Pancreas (tissue), 10 donors: ENCODE results near the gene DIP2C. TPM values are rescaled to one million over a fixed set of nuclear protein-coding genes. Genes with fewer than 3 reads are reported as not detected.

Experiments used
- ATAC-seq, 4 donors: fragments of 200-7000 bp; cut with Tn5 transposase; one replicate each; pipeline versions ENCODE4 v1.8.0 to v1.9.1; 2020; ENCODE audit warnings: mild to moderate bottlenecking in 4 of 4, moderate library complexity in 4 of 4
- DNase-seq, 6 donors: peaks; one replicate each; pipeline ENCODE4 v3.0.0-alpha.2; 2020
- FAIRE-seq: peaks from 2 replicates; lab custom pipeline; 2012; peaks lifted over from hg19 to GRCh38; lab: Jason Lieb, UNC
- H3K27ac ChIP-seq, 4 donors: fragments of 200-600 bp; sonication (generic); 1 replicate in 3 of 4; 2 replicates in 1 of 4; pipeline versions ENCODE4 v1.5.0 to v1.8.0; 2020
- H3K27me3 ChIP-seq, 4 donors: fragments of 200-600 bp; one replicate each; pipeline ENCODE4 v1.8.0; 2021
- H3K36me3 ChIP-seq, 3 donors: fragments of 200-600 bp; sonication (generic) in 1 of 3; one replicate each; pipeline versions ENCODE4 v1.5.0 to v1.8.0; 2020 to 2021
- H3K4me1 ChIP-seq, 3 donors: fragments of 200-600 bp; one replicate each; pipeline ENCODE4 v1.8.0; 2021
- H3K4me3 ChIP-seq, 4 donors: fragments of 200-600 bp; sonication (generic) in 2 of 4; one replicate each; pipeline versions ENCODE4 v1.5.0 to v1.8.0; 2020 to 2021
- H3K9me3 ChIP-seq, 4 donors: fragments of 200-600 bp; one replicate each; pipeline ENCODE4 v1.8.0; 2021
- WGBS, 2 donors: extraction: QIAGEN DNeasy Blood & Tissue Kit; methylation state at CpG; one replicate each; pipeline ENCODE4 v1.1.7; 2013; 5-methylcytosine and 5-hydroxymethylcytosine counted together
- intact Hi-C, 3 donors: fragments of 100-400 bp; cut with DNase I; formaldehyde crosslinking; loops; one replicate each; pipeline versions ENCODE4 v1.11.1 to v1.14.2; 2022
- polyA plus RNA-seq, 2 donors: library from polyadenylated mRNA; stranded (reverse); fragments of 200-250 nt; gene quantifications; one replicate each; pipeline ENCODE4 v1.2.3, GENCODE V29; 2013
- total RNA-seq, 6 donors: library from RNA; stranded (reverse); fragmentation: NEBNext Ultra II Directional in 4 of 6; extraction: Animal tissue kit (Norgen Biotek cat#: 25700) in 4 of 6; gene quantifications; one replicate each; pipeline versions ENCODE4 v1.2.1 to v1.2.4, GENCODE V29; 2021 to 2023
- TF ChIP-seq, protein P1 (sequence below), 4 donors: fragments of 200-600 bp; sonication (generic) in 3 of 4; IDR thresholded peaks; one replicate each; pipeline versions ENCODE4 v1.5.0 to v1.8.0; 2021; ENCODE audit warnings: antibody characterized with exemption in 4 of 4
- donor health status: healthy with polysubstance abuse.
- donor health status: DM: no; HTN: no; CAD: no; lungs with moderate emphysema.
- donor health status: DM: no; HTN: no; CAD: no.
- donor health status: control.
- donor health status: control.
- donor health status: Bipolar disorder and iron deficiency.
- donor health status: DM: yes; HTN: yes; CAD: no.
- donor health status: DM: no; HTN: no; CAD: no.
- donor health status: DM: no; HTN: no; CAD: no.
- donor health status: DM: yes; HTN: yes; CAD: no.

Gene DIP2C
- total and polyA plus RNA-seq, 8 donors = 4.3 to 11.8 (median 7.3) TPM

DNA sequence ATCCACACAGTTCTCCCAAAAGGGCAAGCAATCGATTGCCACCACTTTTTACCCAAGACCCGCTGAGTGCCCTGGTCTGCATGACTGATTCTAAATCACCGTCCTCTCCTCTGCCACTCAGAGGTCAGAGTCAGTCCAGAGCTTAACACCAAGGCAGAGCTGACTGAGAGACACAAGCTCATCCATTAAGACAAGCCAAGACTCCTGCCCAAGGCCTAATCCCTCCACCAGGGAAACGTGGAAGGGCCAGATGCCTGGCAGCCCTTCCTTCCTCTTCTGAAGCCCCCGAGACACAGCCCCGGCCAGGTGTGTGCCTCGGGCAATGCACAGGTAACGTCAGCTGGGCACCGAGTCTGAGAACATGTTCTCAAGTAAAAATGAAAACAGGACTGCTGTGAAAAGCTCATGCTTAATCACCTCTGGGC is 51.7 kb downstream of the DIP2C start:
- no peak for DNase-seq
- intact Hi-C loops = no loop called here

DNA sequence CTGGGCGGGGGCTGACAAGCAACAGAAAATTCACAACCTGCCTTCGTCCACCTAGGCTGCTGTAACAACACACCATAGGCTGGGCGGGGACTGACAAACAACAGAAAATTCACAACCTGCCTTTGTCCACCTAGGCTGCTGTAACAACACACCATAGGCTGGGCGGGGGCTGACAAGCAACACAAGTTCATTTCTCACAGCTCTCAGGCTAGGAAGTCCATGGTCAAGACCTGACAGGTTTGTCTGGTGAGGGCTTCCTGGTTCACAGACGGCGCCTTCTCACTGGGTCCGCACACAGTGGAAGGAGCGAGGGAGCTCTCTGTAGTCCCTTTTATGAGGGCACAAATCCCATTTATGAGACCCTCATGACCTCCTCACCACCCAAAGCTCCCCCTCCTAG is 52.2 kb downstream of the DIP2C start:
- Histone ChIP-seq H3K36me3 (no peaks in the 10 kb centered on the region), H3K4me3 (no peak overlapping the region), H3K4me1 (peaks cover 0 to 10% (median 3%) of the 10 kb centered on the region in 3 donors), H3K27ac (peak overlapping the region in 1 of 4 donors; percentile 10), H3K27me3 (no peaks in the 10 kb centered on the region), H3K9me3 (no peaks in the 10 kb centered on the region)
- DNase-seq (peak in 1 of 6 donors; percentile 41), FAIRE-seq (no peak), ATAC-seq (peak; percentile 73 to 86 (median 80))
- TF ChIP-seq, protein P1, sequence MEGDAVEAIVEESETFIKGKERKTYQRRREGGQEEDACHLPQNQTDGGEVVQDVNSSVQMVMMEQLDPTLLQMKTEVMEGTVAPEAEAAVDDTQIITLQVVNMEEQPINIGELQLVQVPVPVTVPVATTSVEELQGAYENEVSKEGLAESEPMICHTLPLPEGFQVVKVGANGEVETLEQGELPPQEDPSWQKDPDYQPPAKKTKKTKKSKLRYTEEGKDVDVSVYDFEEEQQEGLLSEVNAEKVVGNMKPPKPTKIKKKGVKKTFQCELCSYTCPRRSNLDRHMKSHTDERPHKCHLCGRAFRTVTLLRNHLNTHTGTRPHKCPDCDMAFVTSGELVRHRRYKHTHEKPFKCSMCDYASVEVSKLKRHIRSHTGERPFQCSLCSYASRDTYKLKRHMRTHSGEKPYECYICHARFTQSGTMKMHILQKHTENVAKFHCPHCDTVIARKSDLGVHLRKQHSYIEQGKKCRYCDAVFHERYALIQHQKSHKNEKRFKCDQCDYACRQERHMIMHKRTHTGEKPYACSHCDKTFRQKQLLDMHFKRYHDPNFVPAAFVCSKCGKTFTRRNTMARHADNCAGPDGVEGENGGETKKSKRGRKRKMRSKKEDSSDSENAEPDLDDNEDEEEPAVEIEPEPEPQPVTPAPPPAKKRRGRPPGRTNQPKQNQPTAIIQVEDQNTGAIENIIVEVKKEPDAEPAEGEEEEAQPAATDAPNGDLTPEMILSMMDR (IDR thresholded peaks at IDR 0.05) = no peak
- intact Hi-C loops = no loop called here
- WGBS, 2 donors = 42 to 54% methylated on average over 8 of the region's 8 CpGs

More for the DNA sequence above, 51.7 kb downstream of the DIP2C start:
- no peaks in the 10 kb centered on the region for H3K27me3 ChIP-seq
- WGBS, 2 donors = 84 to 86% methylated on average over 9 of the region's 9 CpGs
- H3K4me1 ChIP-seq = peaks cover 0 to 10% (median 3%) of the 10 kb centered on the region in 3 donors
- H3K27ac ChIP-seq = peak overlapping the region in 1 of 4 donors; percentile 10
- TF ChIP-seq, protein P1 (IDR thresholded peaks at IDR 0.05) = no peak
- no peaks in the 10 kb centered on the region for H3K36me3 ChIP-seq
- ATAC-seq = no peak
- no peak overlapping the region for H3K4me3 ChIP-seq
- FAIRE-seq = no peak
- no peaks in the 10 kb centered on the region for H3K9me3 ChIP-seq

DNA sequence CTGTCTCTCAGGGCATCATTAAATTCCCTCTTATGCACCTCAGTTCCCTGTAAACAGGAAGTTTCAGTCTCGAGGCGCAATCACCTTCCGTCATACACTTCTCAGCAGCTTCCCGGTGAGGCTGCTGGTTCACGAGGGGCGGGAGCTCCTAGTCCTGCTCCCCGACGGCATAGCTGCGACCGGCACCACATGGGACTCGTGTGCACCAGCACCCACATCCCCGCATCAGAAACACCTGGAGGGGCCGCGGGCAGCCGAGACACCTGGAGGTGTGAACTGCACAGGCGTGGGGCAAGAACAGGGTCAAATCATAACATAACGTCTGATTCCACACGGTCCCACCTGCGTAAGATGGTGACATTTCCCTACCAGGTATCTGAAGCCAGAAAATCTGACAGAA is 52.7 kb downstream of the DIP2C start:
- TF ChIP-seq, protein P1 (IDR thresholded peaks at IDR 0.05) = no peak
- ATAC-seq = no peak

DNA sequence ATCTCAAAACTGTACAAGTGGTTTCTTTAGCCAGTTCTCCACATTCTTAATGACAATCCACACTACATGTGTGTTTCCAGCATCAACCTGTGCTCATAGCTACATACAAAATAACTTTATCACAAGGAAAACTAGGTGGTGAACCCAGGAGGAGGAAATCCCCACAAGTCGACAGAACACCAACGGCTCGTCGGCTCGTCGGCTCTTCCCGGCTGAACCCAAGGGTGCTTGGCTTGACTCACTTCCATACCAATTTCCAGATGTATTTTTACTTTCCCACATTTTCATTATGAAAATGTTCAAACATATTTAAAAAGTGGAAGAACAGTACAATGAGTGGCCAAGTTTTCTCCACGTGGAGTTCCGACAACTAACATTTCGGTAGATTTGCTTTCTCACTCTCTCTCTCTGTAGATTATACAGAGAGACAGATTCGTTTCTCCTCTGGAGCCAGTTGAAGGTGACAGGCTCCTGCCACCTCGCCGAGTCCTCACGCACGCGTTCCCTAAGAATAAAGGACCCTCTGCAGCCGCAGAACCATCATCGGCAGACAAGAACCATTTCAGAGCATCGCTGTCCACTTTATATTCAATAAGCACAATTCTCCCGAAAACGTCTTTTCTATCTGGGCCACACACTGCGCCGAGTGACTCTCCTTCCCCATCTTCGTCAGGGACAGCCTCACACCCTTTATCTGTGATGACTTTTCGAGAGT is 53.3 kb downstream of the DIP2C start:
- DNase-seq = no peak
- Histone ChIP-seq H3K4me1 (peaks cover 0 to 10% (median 3%) of the 10 kb centered on the region in 3 donors), H3K27ac (no peak overlapping the region), H3K4me3 (no peak overlapping the region), H3K9me3 (no peaks in the 10 kb centered on the region), H3K36me3 (no peaks in the 10 kb centered on the region), H3K27me3 (no peaks in the 10 kb centered on the region)
- no peak for FAIRE-seq
- intact Hi-C loops = no loop called here
- no peak for ATAC-seq
- TF ChIP-seq, protein P1 (IDR thresholded peaks at IDR 0.05) = no peak
- WGBS, 2 donors = 94% methylated on average over 25 of the region's 25 CpGs

More for the DNA sequence above, 52.7 kb downstream of the DIP2C start:
- intact Hi-C loops = no loop called here
- H3K9me3 ChIP-seq = no peaks in the 10 kb centered on the region
- 77 to 78% methylated on average over 19 of the region's 19 CpGs for WGBS, 2 donors
- H3K36me3 ChIP-seq = no peaks in the 10 kb centered on the region
- no peak overlapping the region for H3K27ac ChIP-seq
- DNase-seq = no peak
- H3K4me3 ChIP-seq = no peak overlapping the region
- H3K27me3 ChIP-seq = no peaks in the 10 kb centered on the region
- no peak for FAIRE-seq
- peaks cover 0 to 10% (median 3%) of the 10 kb centered on the region in 3 donors for H3K4me1 ChIP-seq
